CD14-positive monocyte (primary cell): Measurements from ENCODE around the gene FAM120A. TPM values are rescaled to one million over a fixed set of nuclear protein-coding genes. Genes with fewer than 3 reads are reported as not detected.
A peak's percentile ranks its signal among the peaks of the same experiment; 100 is the strongest.

Experiments
- DNase-seq, 3 donors: peaks; one replicate each; pipeline ENCODE4 v3.0.0-alpha.2; 2011 to 2022
- H2AFZ ChIP-seq: 2 replicates; pipeline ENCODE4 v1.6.0; 2012; ENCODE audit warnings: mild to moderate bottlenecking, low read depth, low read length, inconsistent platforms; ENCODE audit not compliant: insufficient read depth, poor library complexity, severe bottlenecking
- H3K27ac ChIP-seq, 2 donors: 1 replicate in 1 of 2; 2 replicates in 1 of 2; pipeline ENCODE4 v1.5.1; 2012 to 2013; ENCODE audit warnings: low read length in 2 of 2, control low read depth in 1 of 2, inconsistent platforms in 1 of 2, low read depth in 1 of 2, mild to moderate bottlenecking in 1 of 2
- H3K27me3 ChIP-seq, 2 donors: one replicate each; pipeline versions ENCODE4 v1.6.0 to v1.6.1; 2011 to 2013; ENCODE audit warnings: low read length in 2 of 2; ENCODE audit not compliant: control insufficient read depth in 2 of 2, insufficient read depth in 2 of 2
- H3K36me3 ChIP-seq, 2 donors: replicated peaks in 1 of 2; 1 replicate in 1 of 2; 2 replicates in 1 of 2; pipeline versions ENCODE4 v1.5.1 to v1.6.1; 2012 to 2013; ENCODE audit warnings: low read length in 2 of 2, control low read depth in 1 of 2, inconsistent platforms in 1 of 2, mild to moderate bottlenecking in 1 of 2; ENCODE audit not compliant: insufficient read depth in 2 of 2, control insufficient read depth in 1 of 2
- H3K4me1 ChIP-seq, 2 donors: 1 replicate in 1 of 2; 2 replicates in 1 of 2; pipeline versions ENCODE4 v1.5.1 to v1.6.1; 2012 to 2013; ENCODE audit warnings: low read length in 2 of 2, control low read depth in 1 of 2, inconsistent platforms in 1 of 2, mild to moderate bottlenecking in 1 of 2, moderate library complexity in 1 of 2; ENCODE audit not compliant: insufficient read depth in 2 of 2, control insufficient read depth in 1 of 2
- H3K4me2 ChIP-seq: replicated peaks from 2 replicates; pipeline ENCODE3; 2012; ENCODE audit warnings: low read length, moderate library complexity, mild to moderate bottlenecking; ENCODE audit not compliant: poor library complexity, severe bottlenecking; ENCODE audit errors: extremely low read depth
- H3K4me3 ChIP-seq, 3 experiments: fragments of 200-600 bp in 1 of 3; sonication (generic) in 1 of 3; replicated peaks in 1 of 3; 1 replicate in 2 of 3; 2 replicates in 1 of 3; pipeline ENCODE4 v1.5.1; 2011 to 2013; ENCODE audit warnings: low read length in 3 of 3, mild to moderate bottlenecking in 3 of 3, control low read depth in 2 of 3, low read depth in 2 of 3, inconsistent platforms in 1 of 3, moderate library complexity in 1 of 3
- H3K79me2 ChIP-seq: 2 replicates; pipeline ENCODE4 v1.6.0; 2012; ENCODE audit warnings: mild to moderate bottlenecking, control low read depth, inconsistent platforms, low read length, moderate library complexity; ENCODE audit not compliant: insufficient read depth
- H3K9ac ChIP-seq: 2 replicates; pipeline ENCODE4 v1.6.0; 2017; ENCODE audit warnings: low read length, mild to moderate bottlenecking; ENCODE audit not compliant: insufficient read depth, poor library complexity, severe bottlenecking
- H3K9me3 ChIP-seq, 2 donors: replicated peaks in 1 of 2; 1 replicate in 1 of 2; 2 replicates in 1 of 2; pipeline versions ENCODE4 v1.5.1 to v1.6.1; 2012 to 2013; ENCODE audit warnings: low read length in 2 of 2, control low read depth in 1 of 2; ENCODE audit not compliant: control insufficient read depth in 1 of 2, insufficient read depth in 1 of 2
- H4K20me1 ChIP-seq: 2 replicates; pipeline ENCODE4 v1.6.0; 2012; ENCODE audit warnings: mild to moderate bottlenecking, low read length, control low read depth, moderate library complexity; ENCODE audit not compliant: insufficient read depth
- H3K27ac Mint-ChIP-seq, 7 donors: one replicate each; pipeline ENCODE4 v1.8.0; 2020; ENCODE audit warnings: mild to moderate bottlenecking in 7 of 7, mixed read lengths in 7 of 7, moderate library complexity in 6 of 7, inconsistent platforms in 2 of 7
- H3K27me3 Mint-ChIP-seq, 3 donors: one replicate each; pipeline ENCODE4 v1.8.0; 2021 to 2022; ENCODE audit warnings: low read depth in 3 of 3, mild to moderate bottlenecking in 3 of 3, mixed read lengths in 3 of 3, moderate library complexity in 3 of 3, inconsistent platforms in 1 of 3
- H3K36me3 Mint-ChIP-seq, 2 donors: one replicate each; pipeline ENCODE4 v1.8.0; 2020; ENCODE audit warnings: mixed read lengths in 2 of 2, inconsistent platforms in 1 of 2, mild to moderate bottlenecking in 1 of 2
- H3K4me1 Mint-ChIP-seq: one replicate; pipeline ENCODE4 v1.8.0; 2020; ENCODE audit warnings: mild to moderate bottlenecking, mixed read lengths
- H3K4me3 Mint-ChIP-seq, 2 donors: one replicate each; pipeline ENCODE4 v1.8.0; 2020; ENCODE audit warnings: mild to moderate bottlenecking in 2 of 2, mixed read lengths in 2 of 2, moderate library complexity in 1 of 2
- H3K9me3 Mint-ChIP-seq, 7 donors: one replicate each; pipeline ENCODE4 v1.8.0; 2020 to 2022; ENCODE audit warnings: mixed read lengths in 7 of 7, mild to moderate bottlenecking in 6 of 7, moderate library complexity in 6 of 7, inconsistent platforms in 2 of 7
- CTCF ChIP-seq: fragments of 200-600 bp; IDR thresholded peaks from one replicate; pipeline ENCODE4 v1.8.0; 2022; ENCODE audit warnings: antibody characterized with exemption, mild to moderate bottlenecking
- WGBS: methylation state at CpG from one replicate; pipeline ENCODE4 v1.1.5; 2013; ENCODE audit warnings: missing lambda C conversion rate; ENCODE audit not compliant: insufficient coverage; 5-methylcytosine and 5-hydroxymethylcytosine counted together
- intact Hi-C, 2 donors: fragments of 100-400 bp; cut with micrococcal nuclease; formaldehyde crosslinking; loops; one replicate each; pipeline versions ENCODE4 v1.15.0 to v1.15.1; 2023
- polyA plus RNA-seq, 3 donors: library from polyadenylated mRNA; depleted of rRNA in 1 of 3; unstranded in 2 of 3; stranded (reverse) in 1 of 3; fragments of 300-500 nt in 2 of 3; fragments of >200 nt in 1 of 3; fragmentation: Illumina TruSeq in 2 of 3; gene quantifications; 1 replicate in 2 of 3; 2 replicates in 1 of 3; pipeline ENCODE4 v1.2.3, GENCODE V29; 2012 to 2021

Gene FAM120A
- polyA plus RNA-seq, 3 donors: 10.4 to 76.6 (median 12.7) TPM

- peaks cover 55% of the 10 kb centered on the region for H3K4me1 Mint-ChIP-seq
- 0% methylated on average over 17 of the region's 26 CpGs for WGBS
- H3K9me3 Mint-ChIP-seq: peaks cover 2 to 7% (median 5%) of the 10 kb centered on the region in 7 donors
Observed at GRCh38 chr9:93575796-93576257, 124.3 kb downstream of the FAM120A start.

More at GRCh38 chr9:93575796-93576257, 124.3 kb downstream of the FAM120A start:
- peak overlapping the region; percentile 72 to 92 (median 84) for H3K4me3 ChIP-seq
- Mint-ChIP-seq H3K27ac (peak overlapping the region; percentile 87 to 96 (median 92)), H3K4me3 (peak overlapping the region; percentile 94 to 97), H3K36me3 (peaks cover 2 to 13% of the 10 kb centered on the region in 2 donors), H3K27me3 (peaks cover 0 to 1% (median 0%) of the 10 kb centered on the region in 3 donors)
- peak overlapping the region; percentile 81 to 90 for H3K27ac ChIP-seq
- DNase-seq: peak; percentile 72 to 82 (median 72)
- H3K79me2 ChIP-seq: peaks cover 52% of the 10 kb centered on the region
- TF ChIP-seq CTCF: no peak
- H3K9ac ChIP-seq: peak overlapping the region; percentile 93
- H3K27me3 ChIP-seq: no peaks in the 10 kb centered on the region
- intact Hi-C loops: loop anchor here in 1 of 2 donors (5.0 kb wide), 1 partner anchor 124 kb away; the partner anchor contains the start of genes FAM120A and FAM120AOS
- H3K36me3 ChIP-seq: no peaks in the 10 kb centered on the region
- peak overlapping the region; percentile 96 for H3K4me2 ChIP-seq
- H2AFZ ChIP-seq: peak overlapping the region; percentile 80
- peaks cover 25 to 37% of the 10 kb centered on the region in 2 donors for H3K4me1 ChIP-seq
- no peaks in the 10 kb centered on the region for H3K9me3 ChIP-seq
- peaks cover 17% of the 10 kb centered on the region for H4K20me1 ChIP-seq
